ENCODE results near the gene PDXP. TPM values are rescaled to one million over a fixed set of nuclear protein-coding genes. Genes with fewer than 3 reads are reported as not detected.

Gene PDXP
- total and polyA plus RNA-seq, 12 donors: 5.3 to 29.9 (median 21.2) TPM

- H3K27ac ChIP-seq: no peak overlapping the region
- DNase-seq (no peak), ATAC-seq (no peak)
- no peak overlapping the region for H3K4me3 ChIP-seq
- 89 to 91% methylated on average over 14 of the region's 14 CpGs for WGBS, 2 donors
- peaks cover 0 to 95% (median 42%) of the 10 kb centered on the region in 9 donors for H3K36me3 ChIP-seq
- no peak for TF ChIP-seq CTCF (IDR thresholded peaks at IDR 0.05)
- intact Hi-C loops (cut with DNase I): no loop called here
- peaks cover 0 to 8% (median under 1%) of the 10 kb centered on the region in 9 donors for H3K4me1 ChIP-seq
- no peaks in the 10 kb centered on the region for H3K9me3 ChIP-seq
- no peaks in the 10 kb centered on the region for H3K27me3 ChIP-seq
Measured at GRCh38 chr22:37618072-37618656, 40.4 kb upstream of the PDXP start.

- no peaks in the 10 kb centered on the region for H3K9me3 ChIP-seq
- ATAC-seq (no peak), DNase-seq (no peak)
- H3K27ac ChIP-seq: no peak overlapping the region
- H3K4me3 ChIP-seq: no peak overlapping the region
- no peaks in the 10 kb centered on the region for H3K27me3 ChIP-seq
- H3K4me1 ChIP-seq: peaks cover 0 to 5% (median 1%) of the 10 kb centered on the region in 9 donors
- no peak for TF ChIP-seq CTCF (IDR thresholded peaks at IDR 0.05)
- intact Hi-C loops (cut with DNase I): no loop called here
- 89 to 92% methylated on average over 6 of the region's 6 CpGs for WGBS, 2 donors
- H3K36me3 ChIP-seq: peaks cover 0 to 99% (median 42%) of the 10 kb centered on the region in 9 donors
Measured at GRCh38 chr22:37618674-37619073, 39.8 kb upstream of the PDXP start.

GRCh38 chr22:37619991-37620390 is 38.5 kb upstream of the PDXP start:
- H3K4me3 ChIP-seq: no peak overlapping the region
- 91 to 92% methylated on average over 7 of the region's 7 CpGs for WGBS, 2 donors
- no peak for TF ChIP-seq CTCF (IDR thresholded peaks at IDR 0.05)

GRCh38 chr22:37621352-37621860 is 37.1 kb upstream of the PDXP start:
- ATAC-seq (no peak), DNase-seq (no peak)
- H3K4me1 ChIP-seq: peaks cover 7 to 22% (median 15%) of the 10 kb centered on the region in 9 donors
- no peak for TF ChIP-seq CTCF (IDR thresholded peaks at IDR 0.05)
- H3K9me3 ChIP-seq: no peaks in the 10 kb centered on the region
- H3K36me3 ChIP-seq: peaks cover 0 to 93% (median 23%) of the 10 kb centered on the region in 9 donors
- no peak overlapping the region for H3K27ac ChIP-seq
- H3K4me3 ChIP-seq: no peak overlapping the region
- no peaks in the 10 kb centered on the region for H3K27me3 ChIP-seq
- WGBS, 2 donors: 92% methylated on average over 12 of the region's 12 CpGs
- intact Hi-C loops (cut with DNase I): loop anchor here in 3 of 10 donors (5.0 to 10.0 kb wide), 3 partner anchors 61 to 243 kb away; no protein-coding TSS in a partner anchor

More at GRCh38 chr22:37619991-37620390, 38.5 kb upstream of the PDXP start:
- no peak for DNase-seq
- Histone ChIP-seq H3K4me1 (peaks cover 0 to 9% (median 6%) of the 10 kb centered on the region in 9 donors), H3K27me3 (no peaks in the 10 kb centered on the region), H3K27ac (no peak overlapping the region), H3K36me3 (peaks cover 0 to 96% (median 36%) of the 10 kb centered on the region in 9 donors), H3K9me3 (no peaks in the 10 kb centered on the region)
- intact Hi-C loops (cut with DNase I): loop anchor here in 3 of 10 donors (5.0 to 10.0 kb wide), 3 partner anchors 62 to 245 kb away; no protein-coding TSS in a partner anchor
- no peak for ATAC-seq

Data from heart right ventricle (tissue), 16 donors.